Frontal cortex (tissue), 4 donors: ENCODE data around the gene RAI14. TPM values are rescaled to one million over a fixed set of nuclear protein-coding genes. Genes with fewer than 3 reads are reported as not detected.
A peak's percentile ranks its signal among the peaks of the same experiment; 100 is the strongest.

Experiments used
- DNase-seq, 2 donors: peaks; one replicate each; pipeline ENCODE4 v3.0.0; 2012; ENCODE audit warnings: low spot score in 2 of 2
- FAIRE-seq: peaks from 2 replicates; lab custom pipeline; 2012; peaks lifted over from hg19 to GRCh38; lab: Jason Lieb, UNC
- total RNA-seq: library from RNA; depleted of rRNA; stranded (reverse); fragments of >200 nt; gene quantifications from one replicate; pipeline ENCODE4 v1.2.3, GENCODE V29; 2014
- donor health status: control.
- donor health status: control.
- donor health status: control.

Gene RAI14
- total RNA-seq, 1 donor from 2014 or later: 29.3 TPM

GRCh38 chr5:34639852-34640626, 16.1 kb upstream of the RAI14 start:
- DNase-seq (no peak), FAIRE-seq (no peak)

GRCh38 chr5:34648039-34648839, 7.9 kb upstream of the RAI14 start:
- DNase-seq: no peak
- no peak for FAIRE-seq

- FAIRE-seq (no peak), DNase-seq (no peak)
Measured at GRCh38 chr5:34648840-34649158, 7.3 kb upstream of the RAI14 start.

DNA sequence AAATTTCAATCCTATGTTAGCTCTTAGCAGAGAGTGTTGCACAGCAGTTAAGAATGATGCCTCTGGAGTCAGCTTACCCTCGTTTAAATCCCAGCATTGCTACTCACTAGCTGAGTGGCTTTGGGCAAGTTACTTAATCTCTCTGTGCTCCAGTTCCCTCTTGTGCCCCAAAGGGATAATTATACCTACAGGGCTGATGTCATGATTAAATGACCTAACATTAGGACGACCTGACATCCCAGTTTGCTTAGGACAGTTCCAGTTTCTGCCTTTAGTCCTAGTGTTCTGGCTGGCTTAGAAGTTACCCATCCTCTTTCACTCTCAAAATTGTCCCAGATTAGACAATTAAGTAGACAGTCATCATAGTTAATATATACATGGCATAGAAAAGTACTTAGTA, 4.3 kb upstream of the RAI14 start:
- FAIRE-seq: no peak
- DNase-seq: no peak

- no peak for FAIRE-seq
- no peak for DNase-seq
Measured at GRCh38 chr5:34652466-34652865, 3.7 kb upstream of the RAI14 start.

DNA sequence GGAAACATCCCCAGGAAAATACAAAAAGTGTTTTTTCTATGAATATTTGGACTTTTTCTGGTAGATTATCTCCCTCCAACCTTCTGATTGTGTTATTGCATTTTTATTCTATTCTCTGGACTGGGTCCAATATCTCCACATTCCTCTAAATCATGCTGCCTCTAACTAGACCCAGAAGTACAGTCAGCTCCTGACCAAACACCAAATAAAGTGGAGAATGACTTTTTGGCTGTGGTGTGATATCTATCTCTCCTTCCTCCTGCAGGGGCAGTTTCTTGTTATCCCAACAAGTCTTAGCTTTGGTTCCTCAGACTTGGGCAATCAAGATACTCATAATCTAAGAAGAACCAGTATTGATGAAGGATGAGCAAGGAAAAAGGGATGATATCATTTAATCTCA, 3.2 kb upstream of the RAI14 start:
- FAIRE-seq (no peak), DNase-seq (no peak)

DNA sequence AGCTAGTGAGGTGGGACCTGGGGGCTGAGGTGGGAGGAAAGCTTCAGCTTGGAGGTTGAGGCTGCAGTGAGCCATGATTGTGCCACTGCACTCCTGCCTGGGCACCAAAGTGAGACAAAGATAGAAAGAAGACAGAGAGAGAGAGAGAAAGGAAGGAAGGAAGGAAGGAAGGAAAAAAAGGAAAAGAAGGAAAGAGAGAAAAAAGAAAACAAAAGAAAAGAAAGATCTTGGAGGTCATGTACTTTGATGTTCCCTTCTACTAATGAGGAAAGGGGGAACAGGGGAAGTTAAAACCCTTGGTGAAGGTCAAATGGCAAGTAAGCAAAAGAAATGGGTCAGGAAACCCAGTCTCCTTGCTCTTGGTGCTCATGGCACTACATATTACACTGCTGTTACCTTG, 2.4 kb upstream of the RAI14 start:
- FAIRE-seq (no peak), DNase-seq (no peak)

DNA sequence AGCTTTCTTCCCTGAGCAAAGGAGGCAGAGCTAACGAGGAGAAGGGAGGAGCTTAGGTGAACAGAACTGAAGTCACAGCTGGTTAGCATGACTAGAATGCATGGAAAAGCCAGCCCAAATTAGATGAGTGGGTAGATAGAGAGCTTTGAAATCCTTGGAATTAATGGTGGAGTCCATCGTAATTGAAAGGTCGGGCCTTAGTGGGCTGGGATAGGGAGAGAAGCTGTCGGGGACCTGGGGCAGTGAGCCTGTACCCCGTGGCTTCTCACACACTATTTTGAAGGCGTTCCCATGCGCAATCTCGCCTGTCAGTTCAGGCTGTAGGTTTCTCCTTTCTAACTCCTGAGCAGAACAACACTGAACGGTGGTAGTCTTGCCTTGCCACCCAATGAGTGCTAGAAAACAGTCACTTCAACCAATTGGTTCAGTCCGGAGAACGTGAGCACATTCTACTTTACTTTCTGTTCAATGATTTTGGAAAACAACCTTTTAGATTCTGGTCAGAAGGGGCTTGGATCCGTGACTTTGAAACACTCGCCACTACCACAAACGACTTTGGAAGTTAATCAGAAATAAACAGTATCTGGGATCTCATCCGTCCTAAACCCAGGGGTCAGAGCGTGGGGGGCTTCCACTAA, 655 bp upstream of the RAI14 start:
- DNase-seq: peak; percentile 45 to 54
- FAIRE-seq: no peak

DNA sequence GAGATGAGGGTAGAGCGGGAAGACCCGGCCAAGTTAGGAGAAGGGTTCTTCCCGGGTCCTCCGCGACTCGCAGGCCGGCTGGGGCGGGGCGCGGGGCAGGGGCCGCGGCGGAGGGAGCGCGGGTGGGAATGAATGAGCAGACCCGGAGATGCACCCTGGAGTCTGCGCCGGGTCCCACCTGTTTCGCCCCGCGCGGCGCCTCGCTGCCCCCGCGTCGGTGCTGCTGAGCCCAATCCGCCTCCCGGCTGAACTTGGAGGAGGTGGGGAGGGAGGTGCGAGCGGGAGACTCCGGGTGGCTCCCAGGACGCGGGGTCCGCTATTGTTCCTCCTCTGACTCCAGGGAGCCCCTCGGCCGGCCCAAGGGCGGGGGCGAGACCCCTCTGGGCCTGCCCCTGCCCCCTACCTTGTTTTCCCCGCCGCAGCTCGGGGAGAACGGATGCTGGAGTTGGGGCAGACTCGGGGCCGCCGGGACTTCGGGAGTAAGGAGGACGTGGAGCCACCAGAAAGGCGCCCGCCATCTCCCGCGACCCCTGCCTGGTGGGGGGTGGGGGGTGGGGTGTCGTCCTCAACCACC, 659 bp downstream of the RAI14 start:
- FAIRE-seq (no peak), DNase-seq (peak; percentile 37 to 50)

DNA sequence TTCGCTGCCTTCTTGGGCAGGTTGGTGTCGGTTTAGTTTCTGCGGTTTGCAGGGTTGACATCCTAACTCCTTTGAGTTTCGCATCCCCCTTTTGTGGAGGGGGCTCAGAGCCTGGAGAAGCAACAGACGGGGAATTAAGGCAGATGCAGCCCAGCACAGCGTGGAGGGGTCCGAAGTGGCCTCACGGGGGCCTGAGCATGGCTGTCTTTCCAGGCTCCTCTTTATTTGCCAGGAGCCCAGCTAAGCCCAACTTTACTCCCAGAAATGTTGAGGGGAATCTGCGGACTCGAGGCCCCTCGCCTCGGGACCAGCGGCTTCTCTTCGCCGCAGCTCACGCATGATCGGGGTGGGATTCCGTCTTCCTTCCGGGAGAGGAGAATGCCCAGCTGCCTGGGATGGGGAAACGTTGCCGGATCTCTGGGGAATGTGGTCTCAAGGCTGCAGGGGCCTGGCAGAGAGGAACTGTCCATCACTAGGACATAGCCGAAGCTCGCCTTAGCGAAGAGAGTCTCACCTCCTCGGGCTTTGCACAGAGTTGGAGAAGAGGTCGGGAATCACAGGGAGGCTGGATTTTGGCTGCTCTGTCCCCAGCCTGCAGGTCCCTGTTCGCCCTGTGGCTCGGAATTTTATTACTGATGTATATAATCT, 1.3 kb downstream of the RAI14 start:
- no peak for FAIRE-seq
- DNase-seq: peak in 1 of 2 donors; percentile 14

- DNase-seq: peak in 1 of 2 donors; percentile 22
- no peak for FAIRE-seq
Measured at GRCh38 chr5:34657988-34658387, 1.9 kb downstream of the RAI14 start.

DNA sequence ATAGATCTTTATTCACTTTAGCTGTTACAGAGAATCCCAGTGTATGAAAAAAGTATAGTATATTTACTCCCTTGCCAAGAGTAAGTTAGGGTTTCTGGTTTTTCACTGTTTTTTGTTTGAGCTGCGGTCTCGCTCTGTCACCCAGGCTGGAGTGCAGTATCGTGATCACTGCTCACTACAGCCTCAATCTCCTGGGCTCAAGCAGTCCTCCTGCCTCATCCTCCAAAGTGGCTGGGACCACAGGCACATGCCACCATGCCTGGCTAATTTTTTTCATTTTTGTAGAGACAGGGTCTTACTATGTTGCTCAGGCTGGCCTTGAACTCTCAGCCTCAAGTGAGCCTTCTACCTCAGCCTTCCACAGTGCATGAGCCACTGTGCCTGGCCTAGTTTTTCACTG, 3.0 kb downstream of the RAI14 start:
- FAIRE-seq (no peak), DNase-seq (no peak)

DNA sequence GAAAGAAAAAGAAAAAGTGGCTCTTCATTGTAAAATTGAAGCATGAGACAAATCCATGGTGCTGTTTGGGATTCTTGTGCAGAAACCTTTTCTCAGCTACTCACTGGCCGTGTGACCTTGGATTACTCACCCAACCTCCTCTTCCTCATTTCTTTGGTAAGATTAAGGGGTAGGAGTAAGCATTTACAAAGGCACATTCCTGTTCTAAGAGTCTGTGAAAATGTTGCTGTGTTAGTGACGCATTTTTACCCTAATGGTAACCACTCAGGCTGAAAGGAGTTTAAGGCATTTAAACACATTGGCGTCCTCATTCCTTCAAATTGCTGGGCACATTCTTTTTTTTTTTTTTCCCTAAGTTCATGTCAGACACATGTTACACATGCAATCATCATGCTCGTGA, 4.3 kb downstream of the RAI14 start:
- no peak for DNase-seq
- FAIRE-seq: no peak

DNA sequence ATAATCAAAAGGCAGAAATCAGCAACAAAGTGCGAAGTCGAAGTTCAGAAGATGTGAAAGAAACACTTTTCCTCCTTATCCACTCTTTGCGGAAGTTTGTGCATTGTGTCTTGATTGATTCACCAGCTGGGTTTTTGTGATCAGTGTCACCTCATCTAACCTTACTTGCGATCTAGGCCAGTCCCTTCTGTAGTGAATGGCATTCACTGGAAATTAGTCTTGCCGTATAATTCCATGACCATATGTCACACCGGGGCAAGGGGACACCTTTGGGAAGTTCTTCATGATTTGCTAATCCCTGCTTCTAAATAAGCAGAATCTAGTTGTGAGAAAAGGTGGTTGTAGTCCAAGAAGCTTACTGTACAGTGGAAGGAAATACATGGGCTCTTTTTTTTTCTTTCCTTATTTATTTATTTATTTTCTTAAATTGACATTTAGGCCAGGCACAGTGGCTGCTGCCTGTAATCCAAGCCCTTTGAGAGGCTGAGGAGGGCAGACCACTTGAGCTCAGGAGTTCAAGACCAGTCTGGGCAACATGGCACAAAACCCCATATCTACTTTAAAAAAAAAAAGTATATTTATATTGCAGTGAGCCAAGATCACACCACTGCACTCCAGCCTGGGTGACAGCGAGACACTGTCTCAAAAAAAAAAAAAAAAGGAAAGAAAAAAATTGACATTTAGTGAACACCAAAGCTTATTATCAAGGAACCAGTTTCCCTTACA, 7.8 kb downstream of the RAI14 start:
- no peak for FAIRE-seq

GRCh38 chr5:34666392-34667080, 10.4 kb downstream of the RAI14 start:
- DNase-seq (no peak), FAIRE-seq (no peak)

More for the DNA sequence above, 7.8 kb downstream of the RAI14 start:
- no peak for DNase-seq

DNA sequence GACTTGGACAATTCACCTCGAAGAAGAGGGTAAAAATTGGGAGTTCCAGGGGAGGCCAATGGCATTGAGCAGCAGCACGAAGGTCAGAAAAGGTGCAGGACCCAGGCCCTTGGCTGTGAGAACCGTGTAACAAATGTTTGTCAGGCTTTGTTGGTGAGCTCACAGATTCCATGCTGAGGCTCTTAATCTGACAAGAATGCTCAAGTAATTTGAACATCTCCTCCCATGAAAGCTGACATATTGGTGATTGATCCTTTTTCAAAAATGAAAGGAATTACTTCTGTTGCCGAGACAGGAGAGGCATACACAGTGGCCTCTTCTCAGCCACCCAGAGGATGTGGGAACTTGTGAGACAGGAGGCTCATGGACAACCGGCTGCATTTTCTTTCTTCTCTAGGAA, 11.6 kb downstream of the RAI14 start:
- FAIRE-seq (no peak), DNase-seq (no peak)

- DNase-seq (no peak), FAIRE-seq (no peak)
Measured at GRCh38 chr5:34669931-34670516, 13.9 kb downstream of the RAI14 start.

DNA sequence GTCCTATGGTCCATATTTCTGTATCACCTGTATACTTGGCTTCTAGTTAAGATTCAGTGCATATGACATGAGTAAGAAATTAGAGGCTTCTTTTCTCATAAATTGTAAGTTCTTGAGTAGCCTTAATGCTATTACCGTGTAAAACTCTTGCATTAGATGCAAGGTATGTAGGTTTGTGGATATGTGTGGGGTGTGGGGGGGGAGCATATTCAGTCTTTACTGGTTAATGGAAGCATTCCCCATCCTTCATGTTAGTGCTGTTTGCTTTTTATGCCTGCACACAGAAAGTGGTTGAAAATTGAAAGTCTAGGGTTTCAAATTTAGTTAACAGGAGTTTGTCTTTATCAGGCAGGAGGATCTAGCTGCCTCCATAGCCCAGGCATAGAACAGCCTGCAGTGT, 16.1 kb downstream of the RAI14 start:
- no peak for DNase-seq
- FAIRE-seq: no peak
